HepG2 (cell line): ENCODE results near the gene TCF12. TPM values are rescaled to one million over a fixed set of nuclear protein-coding genes. Genes with fewer than 3 reads are reported as not detected.

Experiments used
- ATAC-seq: fragments of 200-7000 bp; cut with Tn5 transposase; 3 replicates; pipeline ENCODE4 v1.9.1; 2020; ENCODE audit warnings: mild to moderate bottlenecking, moderate library complexity
- BruUV-seq: library from RNA; stranded (reverse); fragments of 400-500 nt; replicated peaks from 2 replicates; lab custom pipeline; 2021; lab: Mats Ljungman, UMichigan
- CTCF ChIA-PET: fragments of 300-600 bp; formaldehyde crosslinking; extraction: SDS; loops from one replicate; lab custom pipeline; 2021; ENCODE audit warnings: low total read pairs, inconsistent platforms, low intra/inter-chr PET ratio; lab: Yijun Ruan, JAX
- POLR2A ChIA-PET: fragments of 350-600 bp; sonication (Branson Sonifier 250); formaldehyde crosslinking; loops from one replicate; lab custom pipeline; 2020; ENCODE audit warnings: antibody characterized with exemption, inconsistent platforms; lab: Yijun Ruan, JAX
- DNase-seq: peaks from one replicate; pipeline ENCODE4 v3.0.0-alpha.2; 2015; ENCODE audit warnings: low spot score
- FAIRE-seq: peaks from 3 replicates; lab custom pipeline; 2011; peaks lifted over from hg19 to GRCh38; lab: Jason Lieb, UNC
- H2AFZ ChIP-seq: one replicate; pipeline ENCODE4 v1.6.1; 2011; ENCODE audit warnings: low read length, inconsistent platforms
- H3K27ac ChIP-seq: fragments of 300-600 bp; 3 replicates; pipeline ENCODE4 v1.8.0; 2011; ENCODE audit warnings: mixed run types, mild to moderate bottlenecking, mixed read lengths, low read length, inconsistent platforms; ENCODE audit not compliant: insufficient read depth; ENCODE audit errors: extremely low read length
- H3K27me3 ChIP-seq, 2 experiments: fragments of 200-600 bp in 1 of 2; 2 replicates in 1 of 2; 3 replicates in 1 of 2; pipeline versions ENCODE4 v1.6.0 to v1.8.0; 2011; ENCODE audit warnings: low read length in 2 of 2, mild to moderate bottlenecking in 2 of 2, moderate library complexity in 2 of 2, inconsistent platforms in 1 of 2; ENCODE audit not compliant: insufficient read depth in 2 of 2, control insufficient read depth in 1 of 2
- H3K36me3 ChIP-seq, 2 experiments: fragments of 200-600 bp in 1 of 2; replicated peaks in 1 of 2; 2 replicates in 1 of 2; 3 replicates in 1 of 2; pipeline versions ENCODE4 v1.5.1 to v1.8.0; 2011; ENCODE audit warnings: low read length in 2 of 2, inconsistent platforms in 1 of 2; ENCODE audit not compliant: insufficient read depth in 2 of 2, control insufficient read depth in 1 of 2
- H3K4me1 ChIP-seq: 2 replicates; pipeline ENCODE4 v1.5.1; 2012; ENCODE audit warnings: low read length, inconsistent platforms; ENCODE audit not compliant: insufficient read depth
- H3K4me2 ChIP-seq: 2 replicates; pipeline ENCODE4 v1.6.0; 2011; ENCODE audit warnings: low read depth, low read length, inconsistent platforms
- H3K4me3 ChIP-seq, 3 experiments: fragments of 200-600 bp in 1 of 3; sonication (generic), shearing (Covaris generic) in 1 of 3; replicated peaks in 1 of 3; 2 replicates each; pipeline ENCODE4 v1.5.1; 2011 to 2016; ENCODE audit warnings: low read length in 3 of 3, inconsistent platforms in 2 of 3, low read depth in 2 of 3, mild to moderate bottlenecking in 2 of 3, control low read depth in 1 of 3, mixed read lengths in 1 of 3; ENCODE audit not compliant: insufficient read depth in 1 of 3
- H3K79me2 ChIP-seq: one replicate; pipeline ENCODE4 v1.6.1; 2011; ENCODE audit warnings: low read length, inconsistent platforms; ENCODE audit not compliant: insufficient read depth
- H3K9ac ChIP-seq: 2 replicates; pipeline ENCODE4 v1.6.0; 2011; ENCODE audit warnings: mild to moderate bottlenecking, low read depth, low read length, inconsistent platforms; ENCODE audit not compliant: insufficient read depth
- H3K9me3 ChIP-seq: 2 replicates; pipeline ENCODE4 v1.5.1; 2012; ENCODE audit warnings: mild to moderate bottlenecking, low read length
- H4K20me1 ChIP-seq: 2 replicates; pipeline ENCODE4 v1.6.0; 2011; ENCODE audit warnings: inconsistent platforms, mild to moderate bottlenecking, low read length, moderate library complexity; ENCODE audit not compliant: insufficient read depth
- LRRFIP1 ChIP-seq: sonication (generic); formaldehyde crosslinking; conservative IDR thresholded peaks from 2 replicates; pipeline ENCODE4 v1.4.0; 2020; ENCODE audit warnings: missing genetic modification reagents
- NCOR1 ChIP-seq: fragments of 200-600 bp; sonication (generic); IDR thresholded peaks from 2 replicates; pipeline ENCODE4 v1.7.0; 2017; ENCODE audit warnings: antibody characterized with exemption, low read length, borderline replicate concordance
- RARG ChIP-seq: sonication (generic); formaldehyde crosslinking; IDR thresholded peaks from 2 replicates; pipeline ENCODE4 v1.4.0; 2020; ENCODE audit warnings: low read depth, mild to moderate bottlenecking, missing genetic modification reagents
- SNAI1 ChIP-seq: sonication (generic); formaldehyde crosslinking; IDR thresholded peaks from 2 replicates; pipeline ENCODE4 v1.5.0; 2020; ENCODE audit warnings: mild to moderate bottlenecking, missing genetic modification reagents, borderline replicate concordance
- TP53 ChIP-seq: sonication (generic); formaldehyde crosslinking; conservative IDR thresholded peaks from 2 replicates; pipeline ENCODE4 v1.4.0; 2020; ENCODE audit warnings: missing genetic modification reagents
- ZBTB38 ChIP-seq: sonication (generic); formaldehyde crosslinking; IDR thresholded peaks from 2 replicates; pipeline ENCODE4 v1.5.1; 2020; ENCODE audit warnings: mild to moderate bottlenecking, missing genetic modification reagents
- WGBS: methylation state at CpG from one replicate; pipeline ENCODE4 v1.1.6; 2017; ENCODE audit warnings: low lambda C conversion rate; 5-methylcytosine and 5-hydroxymethylcytosine counted together
- in situ Hi-C: cut with HindIII; loops from 2 replicates; pipeline ENCODE4 v1.10.0; 2017; ENCODE audit warnings: low pct_unique_long_range_greater_than_20kb; ENCODE audit not compliant: extremely low pct_ligation_motif_present
- intact Hi-C: fragments of 100-400 bp; cut with micrococcal nuclease; formaldehyde crosslinking; loops from one replicate; pipeline ENCODE4 v1.10.0; 2022; ENCODE audit not compliant: unreplicated experiment
- polyA plus RNA-seq, 8 experiments: library from polyadenylated mRNA; depleted of rRNA in 3 of 8; stranded (reverse) in 7 of 8; unstranded in 1 of 8; fragments of >200 nt; fragmentation: Illumina TruSeq in 4 of 8; extraction: Trizol in 4 of 8; gene quantifications; 2 replicates each; pipeline versions ENCODE4 v1.2.1 to v1.2.3, GENCODE V29; 2011 to 2016; ENCODE audit warnings: low read depth in 4 of 8, missing spikeins in 1 of 8, mixed read lengths in 1 of 8; ENCODE audit not compliant: insufficient read depth in 1 of 8
- total RNA-seq, 5 experiments: library from RNA; depleted of rRNA; stranded (reverse); fragments of >200 nt; fragmentation: Illumina TruSeq; extraction: Trizol; gene quantifications; 2 replicates each; pipeline ENCODE4 v1.2.3, GENCODE V29; 2016; ENCODE audit warnings: low read depth in 1 of 5
- TF ChIP-seq, protein P1 (sequence below): sonication (generic); formaldehyde crosslinking; IDR thresholded peaks from 2 replicates; pipeline ENCODE4 v1.4.0; 2020; ENCODE audit warnings: missing genetic modification reagents, borderline replicate concordance

Gene TCF12
- total and polyA plus RNA-seq, 2 of the 13 experiments (the other 11 are each of a cell fraction or from before 2014, with no cell fraction given), result 48.6 to 51.1 TPM

DNA sequence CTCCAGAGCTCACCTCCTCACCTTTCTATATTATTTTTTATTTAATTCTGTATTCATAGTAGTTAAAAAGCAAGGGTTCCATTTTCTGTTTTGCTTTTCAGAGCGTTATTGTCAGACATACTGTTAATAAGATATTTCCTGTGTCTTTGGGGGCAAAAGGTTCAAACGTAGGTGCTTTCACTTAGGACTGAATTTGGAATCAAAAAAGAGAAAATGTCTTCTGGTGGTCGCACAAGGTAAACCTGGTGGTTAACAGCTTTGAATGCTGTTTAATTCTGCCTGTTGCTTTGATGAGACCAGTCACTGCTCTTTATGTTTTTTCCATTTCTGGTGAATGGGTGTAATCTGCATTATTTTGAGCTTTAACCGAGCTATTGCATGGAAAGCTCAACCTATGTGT is 212.5 kb downstream of the TCF12 start:
- DNase-seq (no peak), FAIRE-seq (no peak), ATAC-seq (no peak)
- no peak overlapping the region for H3K4me3 ChIP-seq
- 98% methylated on average over 4 of the region's 4 CpGs for WGBS
- POLR2A ChIA-PET, result no interaction called here
- CTCF ChIA-PET, result no interaction called here
- no peaks in the 10 kb centered on the region for H3K27me3 ChIP-seq
- no peak overlapping the region for H3K9ac ChIP-seq
- intact Hi-C loops, result loop anchor here (10.0 kb wide), 1 partner anchor 206 kb away; no protein-coding TSS in a partner anchor
- H4K20me1 ChIP-seq, result no peaks in the 10 kb centered on the region
- no peak overlapping the region for H3K4me2 ChIP-seq
- H3K4me1 ChIP-seq, result no peaks in the 10 kb centered on the region
- no peaks in the 10 kb centered on the region for H3K9me3 ChIP-seq
- BruUV-seq, result no TSS peak
- H3K36me3 ChIP-seq, result peaks cover 2% of the 10 kb centered on the region in 2 experiments; a peak in 2 of 5 replicates
- no peak overlapping the region for H2AFZ ChIP-seq
- in situ Hi-C loops, result no loop called here
- TF ChIP-seq NCOR1 (no peak), ZBTB38 (no peak), TP53 (CRISPR knock-in tag) (no peak), SNAI1 (CRISPR knock-in tag) (no peak), RARG (CRISPR knock-in tag) (no peak), LRRFIP1 (CRISPR knock-in tag) (no peak)
- TF ChIP-seq, protein P1, sequence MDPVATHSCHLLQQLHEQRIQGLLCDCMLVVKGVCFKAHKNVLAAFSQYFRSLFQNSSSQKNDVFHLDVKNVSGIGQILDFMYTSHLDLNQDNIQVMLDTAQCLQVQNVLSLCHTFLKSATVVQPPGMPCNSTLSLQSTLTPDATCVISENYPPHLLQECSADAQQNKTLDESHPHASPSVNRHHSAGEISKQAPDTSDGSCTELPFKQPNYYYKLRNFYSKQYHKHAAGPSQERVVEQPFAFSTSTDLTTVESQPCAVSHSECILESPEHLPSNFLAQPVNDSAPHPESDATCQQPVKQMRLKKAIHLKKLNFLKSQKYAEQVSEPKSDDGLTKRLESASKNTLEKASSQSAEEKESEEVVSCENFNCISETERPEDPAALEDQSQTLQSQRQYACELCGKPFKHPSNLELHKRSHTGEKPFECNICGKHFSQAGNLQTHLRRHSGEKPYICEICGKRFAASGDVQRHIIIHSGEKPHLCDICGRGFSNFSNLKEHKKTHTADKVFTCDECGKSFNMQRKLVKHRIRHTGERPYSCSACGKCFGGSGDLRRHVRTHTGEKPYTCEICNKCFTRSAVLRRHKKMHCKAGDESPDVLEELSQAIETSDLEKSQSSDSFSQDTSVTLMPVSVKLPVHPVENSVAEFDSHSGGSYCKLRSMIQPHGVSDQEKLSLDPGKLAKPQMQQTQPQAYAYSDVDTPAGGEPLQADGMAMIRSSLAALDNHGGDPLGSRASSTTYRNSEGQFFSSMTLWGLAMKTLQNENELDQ (CRISPR knock-in tag), result no peak
- H3K27ac ChIP-seq, result no peak overlapping the region
- H3K79me2 ChIP-seq, result peaks cover 2% of the 10 kb centered on the region
